PC-3 (cell line): ENCODE data around the gene EMD. TPM values are rescaled to one million over a fixed set of nuclear protein-coding genes. Genes with fewer than 3 reads are reported as not detected.
A peak's percentile ranks its signal among the peaks of the same experiment; 100 is the strongest.

Experiments used
- ATAC-seq: fragments of 200-7000 bp; cut with Tn5 transposase; 2 replicates; pipeline ENCODE4 v1.9.1; 2020; ENCODE audit warnings: mild to moderate bottlenecking, moderate library complexity
- BruUV-seq: library from RNA; stranded (reverse); fragments of 400-500 nt; replicated peaks from 2 replicates; lab custom pipeline; 2021; lab: Mats Ljungman, UMichigan
- CTCF ChIA-PET: fragments of 300-600 bp; sonication (Branson Sonifier 250); formaldehyde crosslinking; loops from one replicate; lab custom pipeline; 2022; ENCODE audit warnings: antibody characterized with exemption; lab: Charles Lee
- POLR2A ChIA-PET: fragments of 300-600 bp; sonication (Branson Sonifier 250); formaldehyde crosslinking; loops from one replicate; lab custom pipeline; 2022; ENCODE audit warnings: antibody characterized with exemption; ENCODE audit not compliant: unreplicated experiment; lab: Charles Lee
- DNase-seq: peaks from one replicate; pipeline ENCODE4 v3.0.0-alpha.2; 2015
- H2AFZ ChIP-seq: fragments of 300-600 bp; sonication (generic); 2 replicates; pipeline ENCODE4 v1.6.0; 2016; ENCODE audit warnings: antibody characterized with exemption, low read length
- H3F3A ChIP-seq: fragments of 300-600 bp; sonication (generic); one replicate; pipeline ENCODE4 v1.6.0; 2017; ENCODE audit warnings: antibody characterized with exemption, low read length, control low read depth, mild to moderate bottlenecking; ENCODE audit not compliant: unreplicated experiment
- H3K27ac ChIP-seq: fragments of 300-600 bp; sonication (generic); 2 replicates; pipeline ENCODE4 v1.5.1; 2016; ENCODE audit warnings: mild to moderate bottlenecking, low read length
- H3K27me3 ChIP-seq: fragments of 300-600 bp; sonication (generic); 2 replicates; pipeline ENCODE4 v1.6.1; 2016; ENCODE audit warnings: low read length, mixed read lengths
- H3K36me3 ChIP-seq: fragments of 300-600 bp; sonication (generic); 2 replicates; pipeline ENCODE4 v1.6.1; 2016; ENCODE audit warnings: low read depth, mixed run types, low read length, mixed read lengths
- H3K4me1 ChIP-seq: fragments of 300-600 bp; sonication (generic); 2 replicates; pipeline ENCODE4 v1.5.1; 2016; ENCODE audit warnings: low read length; ENCODE audit not compliant: insufficient read depth
- H3K4me2 ChIP-seq: fragments of 300-600 bp; sonication (generic); 2 replicates; pipeline ENCODE4 v1.6.0; 2016; ENCODE audit warnings: low read length
- H3K4me3 ChIP-seq: fragments of 300-600 bp; sonication (generic); 2 replicates; pipeline ENCODE4 v1.5.1; 2016; ENCODE audit warnings: mild to moderate bottlenecking, low read length, mixed read lengths
- H3K79me2 ChIP-seq: fragments of 300-600 bp; sonication (generic); 2 replicates; pipeline ENCODE4 v1.6.1; 2017; ENCODE audit warnings: low read length, mixed read lengths
- H3K9ac ChIP-seq: fragments of 300-600 bp; sonication (generic); 2 replicates; pipeline ENCODE4 v1.6.0; 2016; ENCODE audit warnings: mild to moderate bottlenecking, low read length
- H3K9me2 ChIP-seq: fragments of 300-600 bp; sonication (generic); replicated peaks from 2 replicates; pipeline ENCODE4 v1.6.1; 2016; ENCODE audit warnings: mixed run types, low read length, mixed read lengths
- H3K9me3 ChIP-seq: fragments of 300-600 bp; sonication (generic); 2 replicates; pipeline ENCODE4 v1.6.1; 2016; ENCODE audit warnings: low read length, mixed read lengths
- H4K20me1 ChIP-seq: fragments of 300-600 bp; sonication (generic); 2 replicates; pipeline ENCODE4 v1.6.1; 2016; ENCODE audit warnings: low read length, mixed read lengths
- EZH2 ChIP-seq: fragments of 300-600 bp; sonication (generic); IDR thresholded peaks from one replicate; pipeline ENCODE4 v1.6.1; 2017; ENCODE audit warnings: antibody characterized with exemption, mild to moderate bottlenecking, low read length; ENCODE audit not compliant: unreplicated experiment
- EZH2phosphoT487 ChIP-seq: fragments of 300-600 bp; sonication (generic); IDR thresholded peaks from 2 replicates; pipeline ENCODE4 v1.6.1; 2018; ENCODE audit warnings: mild to moderate bottlenecking, antibody characterized with exemption, low read length, borderline replicate concordance
- intact Hi-C: fragments of 100-400 bp; cut with micrococcal nuclease; formaldehyde crosslinking; loops from 2 replicates; pipeline ENCODE4 v1.9.0; 2023
- total RNA-seq: library from RNA; depleted of rRNA; stranded (reverse); fragments of >200 nt; gene quantifications from 2 replicates; pipeline ENCODE4 v1.2.3, GENCODE V29; 2014
- TF ChIP-seq, protein P1 (sequence below): fragments of 300-600 bp; sonication (generic); conservative IDR thresholded peaks from 2 replicates; pipeline ENCODE4 v1.5.1; 2017; ENCODE audit warnings: antibody characterized with exemption, low read depth, mild to moderate bottlenecking, low read length

The EMD gene
- total RNA-seq, 1 experiment from 2014 or later = 46.8 TPM

DNA sequence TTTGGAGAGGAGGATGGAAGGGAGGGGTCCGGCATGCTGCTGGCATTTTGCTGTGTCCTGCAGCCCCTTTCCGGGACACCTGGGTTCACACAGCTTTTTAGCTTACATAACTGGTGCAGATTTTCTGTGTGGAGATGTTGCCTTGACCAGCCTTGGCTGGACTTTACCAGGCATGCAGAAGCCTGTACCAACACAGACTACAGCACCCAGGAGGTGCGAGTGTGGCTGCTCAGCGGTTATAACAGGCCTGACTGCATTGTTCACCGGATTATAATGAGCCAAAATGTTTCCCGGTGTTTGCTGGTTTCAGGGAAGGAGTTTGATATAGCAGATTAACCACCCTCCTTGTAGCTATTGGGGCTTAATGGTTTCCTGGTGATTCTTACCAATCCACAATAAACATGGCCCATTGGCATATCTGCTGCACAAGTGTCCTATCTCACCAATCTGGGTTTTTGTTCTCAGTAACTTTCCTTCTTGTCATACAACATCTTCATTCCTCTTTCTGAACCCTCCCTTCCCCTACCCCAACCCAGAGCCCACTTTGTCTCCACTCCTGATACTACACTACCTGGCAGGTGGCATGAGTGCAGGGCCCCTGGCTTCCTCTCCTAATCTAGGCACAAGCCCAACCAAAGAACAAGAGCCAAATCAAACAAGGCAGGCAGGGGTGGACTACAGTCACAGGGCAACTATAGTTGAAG, 23.0 kb downstream of the EMD start:
- CTCF ChIA-PET = no interaction called here
- ATAC-seq (peak; percentile 11), DNase-seq (peak; percentile 44)
- Histone ChIP-seq H4K20me1 (peaks cover 24% of the 10 kb centered on the region), H3K4me3 (no peak overlapping the region), H2AFZ (no peak overlapping the region), H3K9me2 (no peaks in the 10 kb centered on the region), H3K36me3 (peaks cover 25% of the 10 kb centered on the region), H3K27ac (no peak overlapping the region), H3K4me2 (no peak overlapping the region), H3K27me3 (no peaks in the 10 kb centered on the region), H3K4me1 (peaks cover 9% of the 10 kb centered on the region; the same call in 1 of the 2 replicates), H3K9me3 (no peaks in the 10 kb centered on the region), H3K9ac (no peak overlapping the region), H3F3A (peaks cover 22% of the 10 kb centered on the region), H3K79me2 (peaks cover 29% of the 10 kb centered on the region)
- TF ChIP-seq, protein P1, sequence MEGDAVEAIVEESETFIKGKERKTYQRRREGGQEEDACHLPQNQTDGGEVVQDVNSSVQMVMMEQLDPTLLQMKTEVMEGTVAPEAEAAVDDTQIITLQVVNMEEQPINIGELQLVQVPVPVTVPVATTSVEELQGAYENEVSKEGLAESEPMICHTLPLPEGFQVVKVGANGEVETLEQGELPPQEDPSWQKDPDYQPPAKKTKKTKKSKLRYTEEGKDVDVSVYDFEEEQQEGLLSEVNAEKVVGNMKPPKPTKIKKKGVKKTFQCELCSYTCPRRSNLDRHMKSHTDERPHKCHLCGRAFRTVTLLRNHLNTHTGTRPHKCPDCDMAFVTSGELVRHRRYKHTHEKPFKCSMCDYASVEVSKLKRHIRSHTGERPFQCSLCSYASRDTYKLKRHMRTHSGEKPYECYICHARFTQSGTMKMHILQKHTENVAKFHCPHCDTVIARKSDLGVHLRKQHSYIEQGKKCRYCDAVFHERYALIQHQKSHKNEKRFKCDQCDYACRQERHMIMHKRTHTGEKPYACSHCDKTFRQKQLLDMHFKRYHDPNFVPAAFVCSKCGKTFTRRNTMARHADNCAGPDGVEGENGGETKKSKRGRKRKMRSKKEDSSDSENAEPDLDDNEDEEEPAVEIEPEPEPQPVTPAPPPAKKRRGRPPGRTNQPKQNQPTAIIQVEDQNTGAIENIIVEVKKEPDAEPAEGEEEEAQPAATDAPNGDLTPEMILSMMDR = no peak
- TF ChIP-seq EZH2phosphoT487 (no peak), EZH2 (no peak)
- BruUV-seq = no TSS peak
- intact Hi-C loops = no loop called here
- POLR2A ChIA-PET = no interaction called here

DNA sequence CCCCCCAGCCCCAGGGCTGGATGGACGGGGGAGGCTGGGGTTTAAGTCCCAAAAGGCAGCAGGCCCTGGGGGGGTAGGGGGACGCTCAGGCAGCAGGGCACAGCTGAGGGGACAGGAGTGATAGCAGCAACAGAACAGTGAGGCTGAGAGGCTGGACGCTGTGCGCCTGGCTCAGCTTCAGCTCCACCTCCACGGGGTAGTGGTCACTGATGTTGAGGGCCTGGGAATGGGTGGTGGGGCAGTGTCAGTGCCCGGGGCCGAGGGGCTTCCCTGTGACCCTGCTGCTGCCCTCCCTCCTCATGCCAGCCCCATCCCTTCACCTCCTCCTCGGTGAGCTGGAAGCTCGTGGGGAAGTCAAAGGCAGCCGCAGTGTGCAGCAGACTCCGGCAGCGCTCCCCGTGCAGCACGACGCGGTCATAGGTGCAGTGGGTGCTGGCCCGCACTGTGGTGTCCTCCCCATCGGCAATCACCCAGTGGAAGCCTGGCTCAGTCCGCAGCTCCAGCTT, 23.6 kb downstream of the EMD start:
- Histone ChIP-seq H3K4me3 (no peak overlapping the region), H3K9ac (no peak overlapping the region), H3K79me2 (peaks cover 23% of the 10 kb centered on the region), H3K27me3 (no peaks in the 10 kb centered on the region), H3F3A (peaks cover 22% of the 10 kb centered on the region), H3K9me2 (no peaks in the 10 kb centered on the region), H3K4me2 (no peak overlapping the region), H3K4me1 (peaks cover 9% of the 10 kb centered on the region; the same call in 1 of the 2 replicates), H3K36me3 (peaks cover 25% of the 10 kb centered on the region), H2AFZ (no peak overlapping the region), H3K27ac (no peak overlapping the region), H4K20me1 (peaks cover 24% of the 10 kb centered on the region), H3K9me3 (no peaks in the 10 kb centered on the region)
- no peak for ATAC-seq
- TF ChIP-seq EZH2 = no peak
- TF ChIP-seq EZH2phosphoT487 = no peak
- TF ChIP-seq, protein P1 = no peak
- ChIA-PET POLR2A (no interaction called here), CTCF (no interaction called here)
- DNase-seq = no peak
- no TSS peak for BruUV-seq
- intact Hi-C loops = no loop called here

DNA sequence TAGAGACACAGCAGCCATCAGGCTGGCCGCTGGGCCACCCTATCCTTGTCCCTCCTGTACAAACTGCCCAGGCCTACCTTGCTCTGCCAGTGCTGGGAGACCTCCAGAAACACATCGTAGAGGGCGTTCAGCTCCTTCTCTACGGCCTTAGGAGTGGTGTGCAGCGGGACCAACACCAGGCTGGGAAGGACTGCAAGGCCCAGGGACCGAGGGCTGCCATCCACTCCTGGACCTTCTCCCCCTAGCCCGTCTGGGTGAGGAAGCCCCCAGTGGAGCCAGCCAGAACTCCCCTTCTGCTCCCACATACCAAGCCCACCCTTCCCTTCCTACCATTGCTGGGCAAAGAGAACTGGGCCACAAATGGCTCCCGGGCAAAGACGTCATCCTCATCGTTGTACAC, 24.1 kb downstream of the EMD start:
- peaks cover 9% of the 10 kb centered on the region; the same call in 1 of the 2 replicates for H3K4me1 ChIP-seq
- intact Hi-C loops = no loop called here
- peaks cover 23% of the 10 kb centered on the region for H3K79me2 ChIP-seq
- DNase-seq = no peak
- H3K4me3 ChIP-seq = no peak overlapping the region
- no peaks in the 10 kb centered on the region for H3K9me3 ChIP-seq
- no peaks in the 10 kb centered on the region for H3K27me3 ChIP-seq
- H3K9ac ChIP-seq = no peak overlapping the region
- H4K20me1 ChIP-seq = peaks cover 24% of the 10 kb centered on the region
- no peak for ATAC-seq
- POLR2A ChIA-PET = no interaction called here
- H3K27ac ChIP-seq = no peak overlapping the region
- no TSS peak for BruUV-seq
- H3K36me3 ChIP-seq = peaks cover 25% of the 10 kb centered on the region
- TF ChIP-seq EZH2phosphoT487 (no peak), EZH2 (no peak)
- no peaks in the 10 kb centered on the region for H3K9me2 ChIP-seq
- peaks cover 22% of the 10 kb centered on the region for H3F3A ChIP-seq
- CTCF ChIA-PET = no interaction called here
- no peak overlapping the region for H3K4me2 ChIP-seq
- no peak overlapping the region for H2AFZ ChIP-seq
